Ovary (tissue), 3 donors: Measurements from ENCODE around the gene ZNF598.

Experiments used
- POLR2A ChIP-seq: fragments of 450-650 bp; IDR thresholded peaks from one replicate; pipeline ENCODE4 v1.6.1; 2017; ENCODE audit warnings: antibody characterized with exemption, mild to moderate bottlenecking, moderate library complexity
- TF ChIP-seq, protein P1 (sequence below), 3 donors: fragments of 450-650 bp in 2 of 3; fragments of 200-600 bp in 1 of 3; IDR thresholded peaks; one replicate each; pipeline versions ENCODE4 v1.5.1 to v1.8.0; 2016 to 2022; ENCODE audit warnings: antibody characterized with exemption in 3 of 3, mild to moderate bottlenecking in 1 of 3
- donor health status: DM: no; HTN: no; CAD: no.

GRCh38 chr16:1998360-1998835, 11.2 kb downstream of the ZNF598 start:
- TF ChIP-seq, protein P1, sequence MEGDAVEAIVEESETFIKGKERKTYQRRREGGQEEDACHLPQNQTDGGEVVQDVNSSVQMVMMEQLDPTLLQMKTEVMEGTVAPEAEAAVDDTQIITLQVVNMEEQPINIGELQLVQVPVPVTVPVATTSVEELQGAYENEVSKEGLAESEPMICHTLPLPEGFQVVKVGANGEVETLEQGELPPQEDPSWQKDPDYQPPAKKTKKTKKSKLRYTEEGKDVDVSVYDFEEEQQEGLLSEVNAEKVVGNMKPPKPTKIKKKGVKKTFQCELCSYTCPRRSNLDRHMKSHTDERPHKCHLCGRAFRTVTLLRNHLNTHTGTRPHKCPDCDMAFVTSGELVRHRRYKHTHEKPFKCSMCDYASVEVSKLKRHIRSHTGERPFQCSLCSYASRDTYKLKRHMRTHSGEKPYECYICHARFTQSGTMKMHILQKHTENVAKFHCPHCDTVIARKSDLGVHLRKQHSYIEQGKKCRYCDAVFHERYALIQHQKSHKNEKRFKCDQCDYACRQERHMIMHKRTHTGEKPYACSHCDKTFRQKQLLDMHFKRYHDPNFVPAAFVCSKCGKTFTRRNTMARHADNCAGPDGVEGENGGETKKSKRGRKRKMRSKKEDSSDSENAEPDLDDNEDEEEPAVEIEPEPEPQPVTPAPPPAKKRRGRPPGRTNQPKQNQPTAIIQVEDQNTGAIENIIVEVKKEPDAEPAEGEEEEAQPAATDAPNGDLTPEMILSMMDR (IDR thresholded peaks at IDR 0.05) = no peak
- TF ChIP-seq POLR2A = no peak
